K562 (cell line): ENCODE results near the gene ARID4B. TPM values are rescaled to one million over a fixed set of nuclear protein-coding genes. Genes with fewer than 3 reads are reported as not detected.
A peak's percentile ranks its signal among the peaks of the same experiment; 100 is the strongest.

ENCODE experiments used
- ARID1B ChIP-seq: fragments of 450-650 bp; IDR thresholded peaks from 2 replicates; pipeline ENCODE4 v1.6.1; 2016; ENCODE audit warnings: antibody characterized with exemption, mild to moderate bottlenecking, inconsistent platforms
- BHLHE40 ChIP-seq: IDR thresholded peaks from 2 replicates; pipeline ENCODE4 v1.6.1; 2011; ENCODE audit warnings: low read length, improper control_type of control experiment
- CBFA2T3 ChIP-seq: fragments of 450-650 bp; IDR thresholded peaks from 2 replicates; pipeline ENCODE4 v1.6.1; 2017
- EGR1 ChIP-seq: fragments of 450-650 bp; conservative IDR thresholded peaks from 2 replicates; pipeline ENCODE4 v1.6.1; 2017; ENCODE audit warnings: mild to moderate bottlenecking
- EHMT2 ChIP-seq: fragments of 450-650 bp; IDR thresholded peaks from 2 replicates; pipeline ENCODE4 v1.6.1; 2018; ENCODE audit warnings: antibody characterized with exemption
- HDAC2 ChIP-seq: fragments of 450-650 bp; IDR thresholded peaks from 2 replicates; pipeline ENCODE4 v1.6.1; 2016; ENCODE audit warnings: mild to moderate bottlenecking
- HDGF ChIP-seq: fragments of 450-650 bp; IDR thresholded peaks from 2 replicates; pipeline ENCODE4 v1.6.1; 2016
- ZNF197 ChIP-seq: fragments of 200-800 bp; sonication (Bioruptor generic); IDR thresholded peaks from 2 replicates; pipeline ENCODE4 v1.6.1; 2016; ENCODE audit warnings: low read depth, missing genetic modification characterization, missing compliant biosample characterization
- polyA plus RNA-seq, 8 experiments: library from polyadenylated mRNA; depleted of rRNA in 4 of 8; stranded (reverse) in 5 of 8; unstranded in 3 of 8; fragments of >200 nt; fragmentation: Nextera tagmentation in 2 of 8; fragmentation: Illumina TruSeq in 1 of 8; extraction: Ambion mirVana in 2 of 8; extraction: Trizol in 1 of 8; gene quantifications; 2 replicates each; pipeline versions ENCODE4 v1.2.1 to v1.2.3, GENCODE V29; 2011 to 2014; ENCODE audit warnings: inconsistent platforms in 1 of 8, missing spikeins in 1 of 8
- total RNA-seq, 7 experiments: library from RNA; depleted of rRNA in 6 of 7; stranded (reverse); fragments of >200 nt in 6 of 7; fragmentation: Illumina TruSeq in 2 of 7; extraction: Trizol in 2 of 7; gene quantifications; 2 replicates each; pipeline versions ENCODE4 v1.2.1 to v1.2.3, GENCODE V29; 2011 to 2021; ENCODE audit warnings: low replicate concordance in 1 of 7
- TF ChIP-seq, protein P1 (sequence below): IDR thresholded peaks from 2 replicates; pipeline ENCODE4 v1.6.1; 2012; ENCODE audit warnings: low read depth, low read length, improper control_type of control experiment, borderline replicate concordance
- TF ChIP-seq, protein P2 (sequence below): fragments of 450-650 bp; IDR thresholded peaks from 2 replicates; pipeline ENCODE4 v1.6.1; 2016; ENCODE audit warnings: low read depth
- TF ChIP-seq, protein P3 (sequence below): fragments of 450-650 bp; IDR thresholded peaks from 2 replicates; pipeline ENCODE4 v1.6.1; 2016; ENCODE audit warnings: mild to moderate bottlenecking
- TF ChIP-seq, protein P4 (sequence below): fragments of 450-650 bp; IDR thresholded peaks from 2 replicates; pipeline ENCODE4 v1.6.1; 2017; ENCODE audit warnings: antibody characterized with exemption

The ARID4B gene
- total and polyA plus RNA-seq, 9 of the 15 experiments (the other 6 are each of a cell fraction or from before 2014, with no cell fraction given): 8.4 to 38.9 (median 18.5) TPM

DNA sequence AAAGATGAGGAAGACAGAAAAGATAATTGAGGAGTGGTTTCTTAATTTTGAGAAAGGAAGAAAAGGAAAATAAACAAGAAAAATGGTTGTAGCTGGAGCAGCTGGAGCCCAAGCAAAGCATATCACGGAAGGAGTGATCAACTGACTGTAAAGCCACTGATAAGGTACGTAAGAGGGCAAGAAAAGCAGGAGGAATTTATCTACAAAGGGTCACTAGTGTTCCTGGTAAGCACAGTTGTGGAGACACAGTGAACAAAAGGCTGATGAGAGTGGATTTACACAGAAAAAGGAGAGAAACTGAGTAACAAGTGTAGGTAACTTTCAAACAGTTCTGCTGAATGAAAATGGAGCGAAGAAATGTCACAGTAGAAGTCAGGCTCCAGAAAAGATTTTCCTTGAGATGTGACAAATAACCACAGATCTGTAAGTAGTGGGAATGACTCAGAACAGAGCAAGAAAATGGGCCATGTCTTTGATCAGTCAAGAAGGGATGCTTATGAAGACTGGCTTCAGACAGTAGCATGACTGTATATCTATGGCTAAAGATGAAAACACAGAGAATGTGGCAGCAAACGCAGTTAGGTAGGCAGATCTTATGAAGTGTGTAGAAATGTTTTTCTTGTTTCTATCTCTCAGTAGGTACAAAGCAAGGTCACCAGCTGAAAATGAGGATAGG is 121.3 kb downstream of the ARID4B start (continued):
- TF ChIP-seq, protein P1, sequence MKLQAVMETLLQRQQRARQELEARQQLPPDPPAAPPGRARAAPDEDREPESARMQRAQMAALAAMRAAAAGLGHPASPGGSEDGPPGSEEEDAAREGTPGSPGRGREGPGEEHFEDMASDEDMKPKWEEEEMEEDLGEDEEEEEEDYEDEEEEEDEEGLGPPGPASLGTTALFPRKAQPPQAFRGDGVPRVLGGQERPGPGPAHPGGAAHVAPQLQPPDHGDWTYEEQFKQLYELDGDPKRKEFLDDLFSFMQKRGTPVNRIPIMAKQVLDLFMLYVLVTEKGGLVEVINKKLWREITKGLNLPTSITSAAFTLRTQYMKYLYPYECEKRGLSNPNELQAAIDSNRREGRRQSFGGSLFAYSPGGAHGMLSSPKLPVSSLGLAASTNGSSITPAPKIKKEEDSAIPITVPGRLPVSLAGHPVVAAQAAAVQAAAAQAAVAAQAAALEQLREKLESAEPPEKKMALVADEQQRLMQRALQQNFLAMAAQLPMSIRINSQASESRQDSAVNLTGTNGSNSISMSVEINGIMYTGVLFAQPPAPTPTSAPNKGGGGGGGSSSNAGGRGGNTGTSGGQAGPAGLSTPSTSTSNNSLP: no peak
- TF ChIP-seq ZNF197 (CRISPR knock-in tag) (0 out of 2 replicates have a peak, but pooled peaks have one; percentile 28), BHLHE40 (0 out of 2 replicates have a peak, but pooled peaks have one; percentile 11), CBFA2T3 (peak; percentile 47; the same call in 1 of the 2 replicates), EGR1 (no peak), HDAC2 (peak; percentile 50; the same call in 1 of the 2 replicates), EHMT2 (no peak), HDGF (no peak), ARID1B (peak; percentile 65)
- TF ChIP-seq, protein P2, sequence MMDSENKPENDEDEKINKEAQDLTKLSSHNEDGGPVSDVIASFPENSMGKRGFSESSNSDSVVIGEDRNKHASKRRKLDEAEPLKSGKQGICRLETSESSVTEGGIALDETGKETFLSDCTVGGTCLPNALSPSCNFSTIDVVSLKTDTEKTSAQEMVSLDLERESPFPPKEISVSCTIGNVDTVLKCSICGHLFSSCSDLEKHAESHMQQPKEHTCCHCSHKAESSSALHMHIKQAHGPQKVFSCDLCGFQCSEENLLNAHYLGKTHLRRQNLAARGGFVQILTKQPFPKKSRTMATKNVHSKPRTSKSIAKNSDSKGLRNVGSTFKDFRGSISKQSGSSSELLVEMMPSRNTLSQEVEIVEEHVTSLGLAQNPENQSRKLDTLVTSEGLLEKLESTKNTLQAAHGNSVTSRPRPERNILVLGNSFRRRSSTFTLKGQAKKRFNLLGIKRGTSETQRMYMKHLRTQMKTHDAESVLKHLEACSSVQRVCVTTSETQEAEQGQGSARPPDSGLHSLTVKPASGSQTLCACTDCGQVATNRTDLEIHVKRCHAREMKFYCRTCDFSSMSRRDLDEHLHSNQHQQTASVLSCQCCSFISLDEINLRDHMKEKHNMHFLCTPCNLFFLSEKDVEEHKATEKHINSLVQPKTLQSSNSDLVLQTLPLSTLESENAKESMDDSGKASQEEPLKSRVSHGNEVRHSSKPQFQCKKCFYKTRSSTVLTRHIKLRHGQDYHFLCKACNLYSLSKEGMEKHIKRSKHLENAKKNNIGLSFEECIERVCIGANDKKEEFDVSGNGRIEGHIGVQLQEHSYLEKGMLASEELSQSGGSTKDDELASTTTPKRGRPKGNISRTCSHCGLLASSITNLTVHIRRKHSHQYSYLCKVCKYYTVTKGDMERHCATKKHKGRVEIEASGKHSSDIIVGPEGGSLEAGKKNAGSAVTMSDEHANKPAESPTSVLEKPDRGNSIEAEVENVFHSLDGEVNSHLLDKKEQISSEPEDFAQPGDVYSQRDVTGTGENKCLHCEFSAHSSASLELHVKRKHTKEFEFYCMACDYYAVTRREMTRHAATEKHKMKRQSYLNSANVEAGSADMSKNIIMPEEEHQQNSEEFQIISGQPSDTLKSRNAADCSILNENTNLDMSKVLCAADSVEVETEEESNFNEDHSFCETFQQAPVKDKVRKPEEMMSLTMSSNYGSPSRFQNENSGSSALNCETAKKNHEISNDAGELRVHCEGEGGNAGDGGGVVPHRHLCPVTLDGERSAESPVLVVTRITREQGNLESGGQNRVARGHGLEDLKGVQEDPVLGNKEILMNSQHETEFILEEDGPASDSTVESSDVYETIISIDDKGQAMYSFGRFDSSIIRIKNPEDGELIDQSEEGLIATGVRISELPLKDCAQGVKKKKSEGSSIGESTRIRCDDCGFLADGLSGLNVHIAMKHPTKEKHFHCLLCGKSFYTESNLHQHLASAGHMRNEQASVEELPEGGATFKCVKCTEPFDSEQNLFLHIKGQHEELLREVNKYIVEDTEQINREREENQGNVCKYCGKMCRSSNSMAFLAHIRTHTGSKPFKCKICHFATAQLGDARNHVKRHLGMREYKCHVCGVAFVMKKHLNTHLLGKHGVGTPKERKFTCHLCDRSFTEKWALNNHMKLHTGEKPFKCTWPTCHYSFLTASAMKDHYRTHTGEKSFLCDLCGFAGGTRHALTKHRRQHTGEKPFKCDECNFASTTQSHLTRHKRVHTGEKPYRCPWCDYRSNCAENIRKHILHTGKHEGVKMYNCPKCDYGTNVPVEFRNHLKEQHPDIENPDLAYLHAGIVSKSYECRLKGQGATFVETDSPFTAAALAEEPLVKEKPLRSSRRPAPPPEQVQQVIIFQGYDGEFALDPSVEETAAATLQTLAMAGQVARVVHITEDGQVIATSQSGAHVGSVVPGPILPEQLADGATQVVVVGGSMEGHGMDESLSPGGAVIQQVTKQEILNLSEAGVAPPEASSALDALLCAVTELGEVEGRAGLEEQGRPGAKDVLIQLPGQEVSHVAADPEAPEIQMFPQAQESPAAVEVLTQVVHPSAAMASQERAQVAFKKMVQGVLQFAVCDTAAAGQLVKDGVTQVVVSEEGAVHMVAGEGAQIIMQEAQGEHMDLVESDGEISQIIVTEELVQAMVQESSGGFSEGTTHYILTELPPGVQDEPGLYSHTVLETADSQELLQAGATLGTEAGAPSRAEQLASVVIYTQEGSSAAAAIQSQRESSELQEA: peak; percentile 21; the same call in 1 of the 2 replicates
- TF ChIP-seq, protein P3, sequence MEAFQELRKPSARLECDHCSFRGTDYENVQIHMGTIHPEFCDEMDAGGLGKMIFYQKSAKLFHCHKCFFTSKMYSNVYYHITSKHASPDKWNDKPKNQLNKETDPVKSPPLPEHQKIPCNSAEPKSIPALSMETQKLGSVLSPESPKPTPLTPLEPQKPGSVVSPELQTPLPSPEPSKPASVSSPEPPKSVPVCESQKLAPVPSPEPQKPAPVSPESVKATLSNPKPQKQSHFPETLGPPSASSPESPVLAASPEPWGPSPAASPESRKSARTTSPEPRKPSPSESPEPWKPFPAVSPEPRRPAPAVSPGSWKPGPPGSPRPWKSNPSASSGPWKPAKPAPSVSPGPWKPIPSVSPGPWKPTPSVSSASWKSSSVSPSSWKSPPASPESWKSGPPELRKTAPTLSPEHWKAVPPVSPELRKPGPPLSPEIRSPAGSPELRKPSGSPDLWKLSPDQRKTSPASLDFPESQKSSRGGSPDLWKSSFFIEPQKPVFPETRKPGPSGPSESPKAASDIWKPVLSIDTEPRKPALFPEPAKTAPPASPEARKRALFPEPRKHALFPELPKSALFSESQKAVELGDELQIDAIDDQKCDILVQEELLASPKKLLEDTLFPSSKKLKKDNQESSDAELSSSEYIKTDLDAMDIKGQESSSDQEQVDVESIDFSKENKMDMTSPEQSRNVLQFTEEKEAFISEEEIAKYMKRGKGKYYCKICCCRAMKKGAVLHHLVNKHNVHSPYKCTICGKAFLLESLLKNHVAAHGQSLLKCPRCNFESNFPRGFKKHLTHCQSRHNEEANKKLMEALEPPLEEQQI: peak; percentile 31; the same call in 1 of the 2 replicates
- TF ChIP-seq, protein P4, sequence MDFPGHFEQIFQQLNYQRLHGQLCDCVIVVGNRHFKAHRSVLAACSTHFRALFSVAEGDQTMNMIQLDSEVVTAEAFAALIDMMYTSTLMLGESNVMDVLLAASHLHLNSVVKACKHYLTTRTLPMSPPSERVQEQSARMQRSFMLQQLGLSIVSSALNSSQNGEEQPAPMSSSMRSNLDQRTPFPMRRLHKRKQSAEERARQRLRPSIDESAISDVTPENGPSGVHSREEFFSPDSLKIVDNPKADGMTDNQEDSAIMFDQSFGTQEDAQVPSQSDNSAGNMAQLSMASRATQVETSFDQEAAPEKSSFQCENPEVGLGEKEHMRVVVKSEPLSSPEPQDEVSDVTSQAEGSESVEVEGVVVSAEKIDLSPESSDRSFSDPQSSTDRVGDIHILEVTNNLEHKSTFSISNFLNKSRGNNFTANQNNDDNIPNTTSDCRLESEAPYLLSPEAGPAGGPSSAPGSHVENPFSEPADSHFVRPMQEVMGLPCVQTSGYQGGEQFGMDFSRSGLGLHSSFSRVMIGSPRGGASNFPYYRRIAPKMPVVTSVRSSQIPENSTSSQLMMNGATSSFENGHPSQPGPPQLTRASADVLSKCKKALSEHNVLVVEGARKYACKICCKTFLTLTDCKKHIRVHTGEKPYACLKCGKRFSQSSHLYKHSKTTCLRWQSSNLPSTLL: peak; percentile 26; the same call in 1 of the 2 replicates
